RPMI7951 (cell line): ENCODE measurements around the gene ASGR1. TPM values are rescaled to one million over a fixed set of nuclear protein-coding genes. Genes with fewer than 3 reads are reported as not detected.
"Not testable (repeated sequence)": the region's sequence is repeated elsewhere in the genome, so short reads cannot be mapped to it uniquely, and the experiment has no call there.

Source experiments
- DNase-seq: peaks from one replicate; pipeline ENCODE4 v3.0.0-alpha.2; 2012; ENCODE audit warnings: low read depth
- total RNA-seq: library from RNA; depleted of rRNA; stranded (reverse); fragments of >200 nt; shearing (Covaris generic); gene quantifications from 2 replicates; pipeline ENCODE4 v1.2.3, GENCODE V29; 2014

The ASGR1 gene
- total RNA-seq, 1 experiment from 2014 or later = not detected

DNA sequence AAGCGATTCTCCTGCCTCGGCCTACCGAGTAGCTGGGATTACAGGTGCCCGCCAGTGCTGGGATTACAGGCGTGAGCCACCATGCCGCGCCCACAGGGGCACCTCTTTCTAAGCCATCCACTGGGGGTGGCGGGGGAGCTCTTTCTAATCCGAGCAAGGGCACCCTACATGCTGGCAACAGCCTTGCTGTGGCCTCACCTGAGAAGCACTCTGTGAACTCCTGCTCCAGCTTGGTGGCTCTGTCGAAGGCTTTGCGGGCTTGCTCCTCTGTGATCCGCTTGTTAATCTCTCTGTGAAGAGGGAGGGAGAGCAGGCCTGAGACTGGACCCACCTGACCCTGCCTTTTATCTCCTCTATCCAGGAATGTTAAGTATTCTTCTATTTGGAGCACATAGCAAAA, 11.9 kb upstream of the ASGR1 start:
- DNase-seq = no peak

- no peak for DNase-seq
These were observed 11.2 kb upstream of the ASGR1 start for GRCh38 chr17:7190276-7190917.

DNA sequence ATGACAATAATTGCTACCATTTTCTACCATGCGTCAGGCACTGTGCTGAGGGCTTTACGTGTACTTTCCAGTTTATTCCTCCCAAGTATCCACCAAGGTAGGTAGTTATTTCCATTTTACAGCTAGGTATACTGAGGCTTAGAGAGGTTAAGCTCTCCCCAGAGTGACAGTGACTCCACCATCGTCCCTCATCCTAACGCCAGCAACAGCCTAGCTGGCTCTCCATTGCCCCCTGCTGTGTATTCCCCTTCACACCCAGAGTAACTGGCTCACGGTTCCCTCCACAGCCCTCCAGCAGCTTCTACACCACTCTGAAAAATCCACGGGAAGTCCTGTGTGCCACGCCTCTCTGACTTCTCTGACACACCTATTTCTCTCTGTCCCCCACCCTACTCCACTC, 7.1 kb upstream of the ASGR1 start:
- no peak for DNase-seq

DNA sequence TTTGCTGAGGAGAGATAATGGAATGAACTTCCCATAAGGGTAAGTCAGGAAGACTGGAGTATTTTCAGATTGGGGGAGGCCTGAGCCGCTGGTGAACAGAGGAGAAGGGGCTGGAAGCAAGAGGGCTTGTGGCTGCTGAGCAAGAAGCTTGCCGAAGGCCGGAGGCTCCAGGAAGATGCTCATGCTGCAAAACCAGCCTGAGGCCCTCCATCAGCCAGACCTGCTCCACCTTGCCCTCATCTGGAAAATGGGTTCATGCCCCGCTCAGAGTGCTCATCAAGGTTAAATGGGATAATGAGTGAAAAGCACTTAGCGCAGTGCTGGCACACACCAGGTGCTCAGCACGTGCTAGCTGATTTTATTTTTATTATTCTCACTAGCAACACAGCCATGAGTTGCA, 5.5 kb upstream of the ASGR1 start:
- no peak for DNase-seq

DNA sequence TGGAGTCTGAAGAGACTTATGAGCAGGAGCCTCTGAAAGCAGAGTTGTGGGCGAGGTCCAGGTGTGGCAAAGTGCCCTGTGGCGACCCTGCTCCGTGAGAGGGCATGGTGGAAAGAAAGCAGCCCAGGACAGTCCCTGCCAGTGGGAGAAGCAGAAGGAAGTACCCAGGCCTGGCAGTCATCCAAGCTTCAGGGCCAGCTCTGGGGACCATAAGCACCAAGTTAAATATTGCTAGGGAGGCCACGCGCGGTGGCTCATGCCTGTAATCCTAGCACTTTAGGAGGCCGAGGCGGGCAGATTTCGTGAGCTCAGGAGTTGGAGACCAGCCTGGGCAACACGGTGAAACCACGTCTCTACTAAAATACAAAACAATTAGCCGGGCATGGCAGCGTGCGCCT, 4.9 kb upstream of the ASGR1 start:
- no peak for DNase-seq

GRCh38 chr17:7183433-7184090, 4.4 kb upstream of the ASGR1 start:
- DNase-seq = no peak

- not testable (repeated sequence) for DNase-seq
These were observed 2.9 kb upstream of the ASGR1 start for GRCh38 chr17:7182101-7182500.

GRCh38 chr17:7178973-7179316, 225 bp downstream of the ASGR1 start:
- DNase-seq = no peak

DNA sequence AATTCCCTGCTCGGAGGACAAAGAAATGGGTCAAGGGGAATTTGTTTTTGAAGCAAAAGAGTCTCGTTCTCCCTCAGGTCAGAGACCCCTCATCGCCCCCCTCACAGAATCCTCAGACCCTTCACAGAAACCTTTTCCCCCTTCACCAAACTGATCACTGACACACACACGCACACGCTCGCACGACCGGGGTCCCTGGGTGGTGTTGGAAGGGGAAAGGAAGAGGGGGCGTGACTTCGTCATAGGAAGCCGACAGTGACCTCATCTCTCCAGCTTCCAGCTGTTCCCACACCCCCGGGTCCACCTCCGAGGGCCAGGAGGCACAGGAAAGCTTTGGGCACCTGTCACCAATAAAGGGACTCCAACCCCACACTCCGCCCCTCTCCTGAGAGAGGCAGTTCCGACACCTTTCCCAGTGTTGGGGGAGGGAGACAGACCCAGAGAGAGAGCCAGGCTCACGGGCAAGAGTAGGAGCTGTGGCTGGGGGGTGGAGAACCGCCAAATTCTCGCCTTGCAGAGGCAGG, 1.2 kb downstream of the ASGR1 start:
- no peak for DNase-seq

DNA sequence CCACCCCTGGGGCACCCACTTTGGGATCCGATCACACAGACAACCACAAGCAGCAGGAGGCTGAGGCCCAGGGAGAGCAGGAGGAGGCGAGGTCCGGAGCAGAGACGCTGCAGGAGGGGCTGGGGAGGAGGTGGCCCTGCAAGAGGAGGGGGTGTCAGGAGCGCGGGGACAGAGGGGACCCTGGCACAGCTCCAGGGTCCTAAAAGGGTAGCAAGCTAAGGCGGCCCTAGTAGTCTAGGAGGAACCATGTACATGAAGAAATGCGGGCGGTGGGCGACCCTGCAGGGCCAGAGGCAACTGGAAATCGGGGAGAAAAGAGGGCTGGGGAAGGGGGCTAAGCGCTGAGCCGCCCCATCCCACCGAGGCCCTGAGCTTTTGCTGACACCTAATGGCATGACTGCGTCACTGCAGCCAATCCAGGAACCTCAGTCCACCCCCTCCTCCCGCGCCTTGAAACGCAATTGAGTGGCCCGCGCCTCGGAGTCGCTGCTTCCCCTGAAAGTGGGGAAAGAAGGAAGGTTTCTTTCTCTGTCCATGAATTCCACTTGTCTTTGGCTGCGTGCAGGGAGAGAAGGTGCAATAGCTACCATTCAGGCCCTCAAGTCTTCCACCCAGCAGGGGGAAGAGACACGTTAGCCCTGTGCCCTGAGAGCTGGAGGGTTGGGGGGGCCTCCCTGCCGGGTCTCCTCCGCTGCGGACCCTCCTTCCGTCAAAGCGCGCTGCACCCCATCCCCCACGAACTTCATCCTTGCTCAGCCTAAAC, 1.8 kb downstream of the ASGR1 start:
- peak; percentile 44 for DNase-seq

DNA sequence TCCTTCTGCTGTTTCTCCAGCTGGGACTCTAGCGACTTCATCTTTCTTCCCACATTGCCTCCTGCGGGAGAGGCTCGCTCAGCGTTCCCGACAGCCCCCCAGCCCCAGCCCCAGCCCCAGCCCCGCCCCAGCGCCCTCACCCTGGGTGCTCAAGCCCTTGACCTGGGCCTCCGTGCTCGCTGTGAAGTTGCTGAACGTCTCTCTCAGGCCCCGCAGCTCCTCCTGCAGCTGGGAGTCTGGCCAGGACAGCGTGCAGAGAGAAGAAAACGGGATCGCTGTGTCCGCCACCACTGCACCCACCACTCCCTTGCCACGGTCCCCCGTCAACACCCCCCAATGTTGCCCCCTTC, 2.4 kb downstream of the ASGR1 start:
- DNase-seq = no peak

GRCh38 chr17:7176107-7176840, 2.9 kb downstream of the ASGR1 start:
- no peak for DNase-seq

DNA sequence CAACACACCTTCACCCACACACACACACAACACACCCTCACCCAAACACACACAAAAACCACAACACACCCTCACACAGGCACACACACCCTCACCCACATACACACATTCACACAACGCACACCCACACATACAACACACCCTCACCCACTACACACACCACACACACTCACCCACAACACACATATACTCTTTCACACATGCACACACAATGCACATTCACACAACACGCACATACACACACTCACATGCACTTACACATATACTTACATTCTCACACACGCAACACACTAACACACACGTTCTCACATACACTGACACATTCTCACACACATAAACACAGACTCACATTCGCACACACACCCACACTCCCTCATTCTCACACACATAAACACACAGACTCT, 3.8 kb downstream of the ASGR1 start:
- no peak for DNase-seq

DNA sequence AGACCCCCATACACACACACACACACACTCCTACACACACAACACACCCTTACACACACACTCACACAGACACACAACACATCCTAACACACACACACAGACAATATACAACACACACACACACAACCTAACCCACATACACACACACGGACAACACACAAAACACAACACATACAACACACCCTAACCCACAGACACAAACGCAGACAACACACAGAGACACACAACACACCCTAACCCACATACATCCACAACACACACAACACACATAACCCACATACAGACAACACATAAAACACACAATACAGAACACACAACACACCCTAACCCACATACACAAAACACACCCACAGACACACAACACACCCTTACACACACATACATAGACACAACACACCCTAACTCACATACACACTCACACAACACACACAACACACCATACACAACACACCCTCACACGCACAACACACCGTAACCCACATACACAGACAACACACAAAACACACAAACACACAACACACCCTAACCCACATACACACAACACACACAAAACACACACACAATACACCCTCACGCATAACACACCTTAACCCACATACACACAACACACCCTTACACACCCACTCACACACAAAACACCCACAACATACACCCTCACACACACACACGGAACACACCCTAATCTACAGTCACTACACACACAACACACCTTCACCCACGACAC, 4.4 kb downstream of the ASGR1 start:
- DNase-seq = no peak

DNA sequence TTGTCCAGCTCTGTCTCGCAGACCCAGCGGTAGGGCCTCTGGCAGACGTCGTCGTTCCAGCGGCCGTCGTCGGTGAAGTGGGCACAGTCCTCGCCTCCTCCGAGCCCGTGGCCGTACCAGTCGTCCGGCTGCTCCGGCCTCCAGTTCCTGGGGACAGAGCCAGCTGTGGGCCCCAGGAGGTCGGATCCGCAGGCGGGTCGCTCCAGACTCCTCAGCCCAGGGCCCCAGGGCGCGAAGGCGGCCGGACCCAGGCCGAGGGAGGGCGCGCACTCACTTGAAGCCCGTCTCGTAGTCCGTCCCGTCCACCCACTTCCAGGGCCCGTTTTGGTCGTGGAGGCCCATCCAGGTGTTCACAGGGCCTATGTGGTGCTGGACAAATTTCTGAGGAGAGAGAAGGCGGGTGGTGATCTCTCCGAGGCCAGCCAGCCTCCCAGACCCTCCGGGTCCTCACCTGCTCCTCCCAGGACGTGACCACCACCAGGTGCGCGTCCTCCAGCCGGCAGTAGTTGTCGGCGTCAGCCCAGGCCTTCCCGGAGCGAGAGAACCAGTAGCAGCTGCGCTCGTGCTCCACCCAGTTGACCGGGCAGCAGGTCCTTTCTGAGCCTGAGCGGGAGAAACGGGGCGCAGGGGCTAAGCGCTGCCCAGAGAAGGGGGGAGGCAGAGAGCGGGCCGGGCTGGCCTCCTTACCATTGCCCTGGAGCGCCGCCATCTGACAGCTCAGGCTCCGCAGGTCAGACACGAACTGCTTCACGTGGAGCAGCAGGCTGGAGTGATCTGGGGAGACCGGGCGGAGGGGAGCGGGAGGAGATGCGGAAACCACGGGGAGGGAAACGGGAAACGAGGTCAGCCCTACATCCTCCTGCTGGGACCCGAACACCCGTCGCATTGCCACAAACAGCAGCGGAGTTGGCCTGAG, 5.2 kb downstream of the ASGR1 start:
- peak; percentile 18 for DNase-seq

DNA sequence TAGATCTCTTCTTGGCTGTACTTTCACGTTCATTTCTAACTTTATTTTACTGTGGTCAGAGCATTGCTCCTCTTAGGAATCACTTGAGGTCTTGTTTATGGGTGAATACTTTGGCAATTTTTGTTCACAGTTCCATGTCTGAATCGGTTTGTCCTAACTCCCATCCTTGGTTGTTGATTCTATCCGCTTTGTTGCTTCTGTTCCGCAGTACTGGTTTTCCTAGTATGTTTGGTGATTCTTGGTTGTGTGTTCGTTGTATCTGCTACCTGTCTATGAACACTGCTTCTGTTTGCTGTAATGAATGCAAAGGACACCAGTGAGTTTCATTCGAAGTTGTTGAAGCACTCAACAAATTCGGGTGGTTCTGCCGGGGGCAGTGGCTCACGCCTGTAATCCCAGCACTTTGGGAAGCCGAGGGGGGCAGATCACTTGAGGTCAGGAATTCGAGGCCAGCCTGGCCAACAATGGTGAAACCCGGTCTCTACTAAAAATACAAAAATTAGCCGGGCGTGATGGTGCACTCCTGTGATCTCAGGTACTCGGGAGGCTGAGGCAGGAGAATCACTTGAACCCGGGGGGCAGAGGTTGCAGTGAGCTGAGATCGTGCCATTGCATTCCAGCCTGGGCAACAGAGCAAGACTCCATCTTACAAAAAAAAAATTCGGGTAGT, 6.5 kb downstream of the ASGR1 start:
- not testable (repeated sequence) for DNase-seq

DNA sequence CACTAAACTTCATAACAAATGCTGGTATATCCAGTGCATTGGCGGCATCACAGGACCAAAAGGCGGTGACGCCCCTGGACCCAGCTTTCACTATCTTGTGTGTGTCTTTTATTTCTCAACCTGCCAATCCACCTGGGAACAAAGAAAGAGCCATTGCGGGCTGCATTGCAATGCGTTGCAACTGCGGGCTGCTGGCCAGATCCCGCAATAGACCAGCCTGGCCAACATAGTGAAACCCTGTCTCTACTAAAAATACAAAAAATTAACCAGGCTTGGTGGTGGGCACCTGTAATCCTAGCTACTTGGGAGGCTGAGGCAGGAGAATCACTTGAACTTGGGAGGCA, 9.6 kb downstream of the ASGR1 start:
- DNase-seq = not testable (repeated sequence)

- DNase-seq = not testable (repeated sequence)
These were observed 10.2 kb downstream of the ASGR1 start for GRCh38 chr17:7168841-7169564.

DNA sequence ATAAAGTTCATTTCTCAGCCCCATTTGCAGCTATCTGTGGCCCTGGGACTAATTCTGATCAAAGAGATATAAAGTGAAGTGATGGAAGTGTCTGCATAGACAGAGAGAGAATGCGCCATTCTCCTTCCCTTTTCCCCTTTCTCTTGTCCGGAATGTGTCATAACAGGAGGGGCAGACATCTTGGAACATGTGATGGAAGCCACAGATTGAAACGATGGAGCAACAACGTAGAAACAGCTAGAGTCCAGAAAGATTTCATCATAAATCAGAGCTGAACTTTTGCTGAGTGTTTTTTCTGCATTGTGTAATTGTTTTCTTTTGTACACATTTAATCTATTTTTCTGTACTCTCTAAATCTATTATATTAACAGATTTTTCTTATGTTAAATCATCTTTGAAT, 11.3 kb downstream of the ASGR1 start:
- no peak for DNase-seq
